Kidney epithelial cell (primary cell): ENCODE measurements around the gene KIAA0825. TPM values are rescaled to one million over a fixed set of nuclear protein-coding genes. Genes with fewer than 3 reads are reported as not detected.

Source experiments
- DNase-seq: peaks from one replicate; pipeline ENCODE4 v3.0.0-alpha.2; 2010; ENCODE audit warnings: low read depth
- H3K27me3 ChIP-seq: 2 replicates; pipeline ENCODE4 v1.6.0; 2011; ENCODE audit warnings: low read length; ENCODE audit not compliant: control insufficient read depth, insufficient read depth
- H3K36me3 ChIP-seq: 2 replicates; pipeline ENCODE4 v1.5.1; 2011; ENCODE audit warnings: low read length; ENCODE audit not compliant: control insufficient read depth, insufficient read depth
- H3K4me3 ChIP-seq: 2 replicates; pipeline ENCODE4 v1.5.1; 2011; ENCODE audit warnings: low read depth, mild to moderate bottlenecking, control low read depth, low read length
- CTCF ChIP-seq: IDR thresholded peaks from 2 replicates; pipeline ENCODE4 v1.5.1; 2011; ENCODE audit warnings: mild to moderate bottlenecking, moderate library complexity, low read length, control low read depth, inconsistent platforms; ENCODE audit not compliant: insufficient read depth, poor library complexity, severe bottlenecking
- total RNA-seq: library from RNA; depleted of rRNA; stranded (reverse); fragments of >200 nt; gene quantifications from 2 replicates; pipeline ENCODE4 v1.2.3, GENCODE V29; 2015

The KIAA0825 gene
- total RNA-seq, 1 donor from 2014 or later, result 2.7 TPM

- TF ChIP-seq CTCF, result no peak
- Histone ChIP-seq H3K27me3 (no peaks in the 10 kb centered on the region), H3K36me3 (no peaks in the 10 kb centered on the region), H3K4me3 (no peak overlapping the region)
- no peak for DNase-seq
These were observed 429.7 kb downstream of the KIAA0825 start for GRCh38 chr5:94188725-94189124.

GRCh38 chr5:94184870-94185269 lies 433.5 kb downstream of the KIAA0825 start:
- no peak for TF ChIP-seq CTCF
- no peak for DNase-seq
- no peak overlapping the region for H3K4me3 ChIP-seq
- H3K36me3 ChIP-seq, result no peaks in the 10 kb centered on the region
- no peaks in the 10 kb centered on the region for H3K27me3 ChIP-seq

DNA sequence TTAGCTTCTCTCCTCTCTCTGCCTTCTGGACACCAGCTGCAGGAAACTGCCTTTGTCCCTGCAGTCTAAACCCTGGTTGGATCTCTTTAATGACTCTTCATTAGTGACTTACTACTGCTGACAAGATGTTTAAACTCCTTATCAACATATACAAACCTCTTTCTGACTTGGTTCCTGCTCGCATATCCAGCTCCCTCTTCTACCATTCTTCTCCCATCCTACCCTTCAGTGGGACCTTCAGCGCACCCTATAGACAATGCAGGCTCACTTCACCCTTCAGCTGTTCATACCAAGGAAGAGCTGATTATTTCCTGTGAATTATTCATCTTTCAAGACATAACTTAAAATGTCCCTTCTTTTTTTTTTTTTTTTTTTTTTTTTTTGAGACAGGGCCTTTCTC lies 436.5 kb downstream of the KIAA0825 start:
- H3K4me3 ChIP-seq, result no peak overlapping the region
- TF ChIP-seq CTCF, result no peak
- no peak for DNase-seq

DNA sequence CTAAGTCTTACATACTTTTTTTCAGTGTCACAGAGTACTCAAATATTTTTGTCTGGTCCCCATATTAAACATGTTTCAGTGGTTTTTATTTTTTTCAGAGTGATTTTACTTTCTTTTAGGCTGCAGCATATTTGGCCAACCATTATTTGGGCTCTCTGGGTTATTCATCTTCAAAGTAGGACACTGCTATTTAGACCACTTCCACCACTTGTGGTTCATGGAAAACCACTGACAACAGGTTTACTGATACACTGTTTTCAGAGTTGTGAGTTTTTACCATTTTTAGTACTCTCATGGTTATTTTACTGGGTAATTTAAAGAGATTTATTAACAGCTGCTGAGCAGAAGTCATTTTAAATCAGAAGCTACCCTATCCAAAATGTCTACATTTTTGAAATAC lies 437.6 kb downstream of the KIAA0825 start:
- DNase-seq, result no peak
- no peaks in the 10 kb centered on the region for H3K36me3 ChIP-seq
- no peak for TF ChIP-seq CTCF

More for the DNA sequence above, 436.5 kb downstream of the KIAA0825 start:
- Histone ChIP-seq H3K27me3 (no peaks in the 10 kb centered on the region), H3K36me3 (no peaks in the 10 kb centered on the region)

DNA sequence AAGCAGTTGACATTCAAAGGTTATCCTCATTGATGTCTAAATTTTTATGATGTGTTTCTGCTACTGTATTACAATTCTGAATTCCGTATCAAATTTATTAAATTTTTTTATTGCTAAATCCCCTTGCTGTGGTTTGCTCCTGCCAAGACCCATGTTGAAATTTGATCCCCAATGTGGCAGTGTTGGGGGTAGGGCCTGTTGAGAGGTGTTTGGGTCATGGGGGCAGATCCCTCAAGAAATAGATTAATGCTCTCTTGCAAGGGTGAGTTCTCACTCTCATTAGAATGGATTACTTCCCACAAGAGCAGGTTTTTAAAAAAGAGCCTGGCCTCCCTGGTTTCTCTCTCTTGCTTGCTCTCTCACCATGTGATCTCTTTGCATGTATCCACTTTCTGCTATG lies 442.5 kb downstream of the KIAA0825 start:
- TF ChIP-seq CTCF, result no peak
- no peak for DNase-seq
- Histone ChIP-seq H3K4me3 (no peak overlapping the region), H3K36me3 (no peaks in the 10 kb centered on the region), H3K27me3 (no peaks in the 10 kb centered on the region)

More for the DNA sequence above, 437.6 kb downstream of the KIAA0825 start:
- Histone ChIP-seq H3K27me3 (no peaks in the 10 kb centered on the region), H3K4me3 (no peak overlapping the region)

- Histone ChIP-seq H3K4me3 (no peak overlapping the region), H3K36me3 (no peaks in the 10 kb centered on the region), H3K27me3 (no peaks in the 10 kb centered on the region)
- peak; percentile 16 for DNase-seq
- no peak for TF ChIP-seq CTCF
These were observed 443.5 kb downstream of the KIAA0825 start for GRCh38 chr5:94174748-94175411.
